GM18526 (cell line): ENCODE results near the gene FRY.

Source experiments
- POLR2A ChIP-seq: IDR thresholded peaks from 3 replicates; pipeline ENCODE4 v1.6.1; 2011; ENCODE audit not compliant: insufficient read length; ENCODE audit errors: extremely low read depth

The FRY gene

GRCh38 chr13:32254916-32255723 is 223.5 kb downstream of the FRY start:
- no peak for TF ChIP-seq POLR2A

- TF ChIP-seq POLR2A, result no peak
These were observed 224.1 kb downstream of the FRY start for GRCh38 chr13:32255724-32256109.

GRCh38 chr13:32256243-32256642 is 224.7 kb downstream of the FRY start:
- no peak for TF ChIP-seq POLR2A

- TF ChIP-seq POLR2A, result no peak
These were observed 226.1 kb downstream of the FRY start for GRCh38 chr13:32257649-32258048.

- TF ChIP-seq POLR2A, result no peak
These were observed 227.5 kb downstream of the FRY start for GRCh38 chr13:32259116-32259515.

GRCh38 chr13:32261567-32261966 is 230.0 kb downstream of the FRY start:
- TF ChIP-seq POLR2A, result no peak

GRCh38 chr13:32262165-32262564 is 230.6 kb downstream of the FRY start:
- TF ChIP-seq POLR2A, result no peak

- no peak for TF ChIP-seq POLR2A
These were observed 231.0 kb downstream of the FRY start for GRCh38 chr13:32262619-32263018.

- TF ChIP-seq POLR2A, result no peak
These were observed 232.8 kb downstream of the FRY start for GRCh38 chr13:32264407-32264806.

GRCh38 chr13:32265726-32266125 is 234.2 kb downstream of the FRY start:
- TF ChIP-seq POLR2A, result no peak

GRCh38 chr13:32266130-32266529 is 234.6 kb downstream of the FRY start:
- no peak for TF ChIP-seq POLR2A

- TF ChIP-seq POLR2A, result no peak
These were observed 236.4 kb downstream of the FRY start for GRCh38 chr13:32267836-32268439.

- no peak for TF ChIP-seq POLR2A
These were observed 240.6 kb downstream of the FRY start for GRCh38 chr13:32272021-32272683.

GRCh38 chr13:32277839-32278238 is 246.3 kb downstream of the FRY start:
- no peak for TF ChIP-seq POLR2A

GRCh38 chr13:32278426-32278825 is 246.9 kb downstream of the FRY start:
- no peak for TF ChIP-seq POLR2A

GRCh38 chr13:32281096-32281495 is 249.5 kb downstream of the FRY start:
- no peak for TF ChIP-seq POLR2A

- TF ChIP-seq POLR2A, result no peak
These were observed 250.6 kb downstream of the FRY start for GRCh38 chr13:32282096-32282711.
